Left lung (tissue), 14 donors: ENCODE results near the gene CLEC7A. TPM values are rescaled to one million over a fixed set of nuclear protein-coding genes. Genes with fewer than 3 reads are reported as not detected.

Source experiments
- ATAC-seq: fragments of 200-7000 bp; cut with Tn5 transposase; one replicate; pipeline ENCODE4 v1.9.1; 2020; ENCODE audit warnings: moderate library complexity
- DNase-seq, 4 donors: peaks; one replicate each; pipeline ENCODE4 v3.0.0-alpha.2; 2013 to 2020
- H3K27ac ChIP-seq, 2 donors: fragments of 200-600 bp; sonication (generic) in 1 of 2; one replicate each; pipeline versions ENCODE4 v1.5.0 to v1.8.0; 2020 to 2021
- H3K27me3 ChIP-seq, 2 donors: fragments of 200-600 bp; sonication (generic) in 1 of 2; one replicate each; pipeline versions ENCODE4 v1.5.0 to v1.8.0; 2020 to 2021
- H3K36me3 ChIP-seq, 2 donors: fragments of 200-600 bp; sonication (generic) in 1 of 2; one replicate each; pipeline versions ENCODE4 v1.5.0 to v1.8.0; 2020 to 2021
- H3K4me1 ChIP-seq, 2 donors: fragments of 200-600 bp; one replicate each; pipeline ENCODE4 v1.8.0; 2021
- H3K4me3 ChIP-seq, 2 donors: fragments of 200-600 bp; sonication (generic) in 1 of 2; one replicate each; pipeline versions ENCODE4 v1.5.0 to v1.8.0; 2020 to 2021; ENCODE audit warnings: mild to moderate bottlenecking in 1 of 2
- H3K9me3 ChIP-seq, 2 donors: fragments of 200-600 bp; sonication (generic) in 1 of 2; one replicate each; pipeline versions ENCODE4 v1.5.0 to v1.8.0; 2020 to 2021
- CTCF ChIP-seq, 2 donors: fragments of 200-600 bp; sonication (generic) in 1 of 2; IDR thresholded peaks; one replicate each; pipeline versions ENCODE4 v1.5.0 to v1.8.0; 2021; ENCODE audit warnings: antibody characterized with exemption in 2 of 2
- intact Hi-C, 2 donors: fragments of 100-400 bp; cut with DNase I; formaldehyde crosslinking; loops; one replicate each; pipeline versions ENCODE4 v1.11.2 to v1.14.2; 2022
- long read RNA-seq, 12 donors: library from polyadenylated mRNA in 2 of 12; unstranded in 2 of 12; transcript quantifications; one replicate each; pipeline ENCODE4 v2.0.0 and lab custom pipeline, GENCODE V29; 2019 to 2026
- polyA plus RNA-seq, 6 donors: library from polyadenylated mRNA; unstranded; fragments of 120-200 nt; gene quantifications; one replicate each; pipeline ENCODE4 v1.2.1, GENCODE V29; 2013; ENCODE audit not compliant: insufficient read length in 6 of 6
- total RNA-seq, 2 donors: library from RNA; stranded (reverse); fragmentation: NEBNext Ultra II Directional; extraction: Animal tissue kit (Norgen Biotek cat#: 25700); gene quantifications; one replicate each; pipeline ENCODE4 v1.2.1, GENCODE V29; 2021
- donor health status: DM: no; HTN: yes; CAD: no.
- donor health status: DM: no; HTN: no; CAD: no.

Gene CLEC7A
- total RNA-seq: 10 to 100 TPM; 25.4 to 75.7 TPM
- polyA plus RNA-seq: 1 to 10 TPM; 3.3 to 4.5 (median 3.7) TPM
- long read RNA-seq, donor 1, partial matches to known transcripts: 0 of 1 reads
- long read RNA-seq, donor 1, other reads (novel, unspliced or antisense): 0 of 1 reads
- long read RNA-seq, donor 2: 0 reads
- long read RNA-seq, donor 3, partial matches to known transcripts: 0 of 1 reads
- long read RNA-seq, donor 3, other reads (novel, unspliced or antisense): 0 of 1 reads
- long read RNA-seq, donor 4, partial matches to known transcripts: 1 of 9 reads
- long read RNA-seq, donor 4, other reads (novel, unspliced or antisense): 6 of 9 reads
- long read RNA-seq, donor 5: 0 reads
- long read RNA-seq, donor 6: 0 reads
- long read RNA-seq, donor 7: 0 reads
- long read RNA-seq, donor 8, partial matches to known transcripts: 0 of 1 reads
- long read RNA-seq, donor 8, other reads (novel, unspliced or antisense): 0 of 1 reads
- long read RNA-seq, donor 9: 0 reads
- long read RNA-seq, donor 10, partial matches to known transcripts: 2 of 11 reads
- long read RNA-seq, donor 10, other reads (novel, unspliced or antisense): 4 of 11 reads
- long read RNA-seq, donor 11: 0 reads
- long read RNA-seq, donor 12: 0 reads

- H3K4me1 ChIP-seq: peaks cover 0 to 32% of the 10 kb centered on the region in 2 donors
- no peak for DNase-seq
- no peak for TF ChIP-seq CTCF (IDR thresholded peaks at IDR 0.05)
- peak within 1 kb of the TSS; percentile 45 to 95 for H3K27ac ChIP-seq
- intact Hi-C loops: no loop called here
- no peaks in the 10 kb centered on the region for H3K9me3 ChIP-seq
- H3K36me3 ChIP-seq: peaks cover 0 to under 1% of the 10 kb centered on the region in 2 donors
- no peaks in the 10 kb centered on the region for H3K27me3 ChIP-seq
- H3K4me3 ChIP-seq: peak within 1 kb of the TSS; percentile 5 to 49
- peak; percentile 58 for ATAC-seq
Observed at GRCh38 chr12:10130042-10130441, at the start of gene CLEC7A. Gene CLEC7A (minus strand): TSS chr12:10130199. CDS start chr12:10130082, 117 bp downstream.

GRCh38 chr12:10179776-10180181 lies 49.8 kb upstream of the CLEC7A start:
- ATAC-seq (no peak), DNase-seq (no peak)
- H3K4me1 ChIP-seq: peaks cover 0 to 33% of the 10 kb centered on the region in 2 donors
- no peaks in the 10 kb centered on the region for H3K36me3 ChIP-seq
- no peak overlapping the region for H3K27ac ChIP-seq
- no peak overlapping the region for H3K4me3 ChIP-seq
- no peaks in the 10 kb centered on the region for H3K9me3 ChIP-seq
- no peaks in the 10 kb centered on the region for H3K27me3 ChIP-seq
- no peak for TF ChIP-seq CTCF (IDR thresholded peaks at IDR 0.05)
- intact Hi-C loops: no loop called here

- no peaks in the 10 kb centered on the region for H3K36me3 ChIP-seq
- ATAC-seq (no peak), DNase-seq (no peak)
- H3K4me3 ChIP-seq: no peak within 1 kb of the TSS
- no peak within 1 kb of the TSS for H3K27ac ChIP-seq
- no peaks in the 10 kb centered on the region for H3K9me3 ChIP-seq
- no peaks in the 10 kb centered on the region for H3K27me3 ChIP-seq
- intact Hi-C loops: no loop called here
- no peak for TF ChIP-seq CTCF (IDR thresholded peaks at IDR 0.05)
- peaks cover 0 to 24% of the 10 kb centered on the region in 2 donors for H3K4me1 ChIP-seq
Observed at GRCh38 chr12:10178821-10179220, 48.8 kb upstream of the CLEC7A start, which contains the start of gene TMEM52B. Gene TMEM52B (plus strand): TSS chr12:10179032. CDS start chr12:10179575, 543 bp downstream.

GRCh38 chr12:10175846-10176636 lies 46.0 kb upstream of the CLEC7A start:
- peaks cover 0 to 12% of the 10 kb centered on the region in 2 donors for H3K4me1 ChIP-seq
- no peak for TF ChIP-seq CTCF (IDR thresholded peaks at IDR 0.05)
- intact Hi-C loops: no loop called here
- no peaks in the 10 kb centered on the region for H3K9me3 ChIP-seq
- no peak overlapping the region for H3K27ac ChIP-seq
- no peaks in the 10 kb centered on the region for H3K36me3 ChIP-seq
- ATAC-seq (peak; percentile 82), DNase-seq (no peak)
- no peaks in the 10 kb centered on the region for H3K27me3 ChIP-seq
- H3K4me3 ChIP-seq: no peak overlapping the region
